Naive thymus-derived CD4-positive, alpha-beta T cell (primary cell): ENCODE results near the gene PRAMEF8. TPM values are rescaled to one million over a fixed set of nuclear protein-coding genes. Genes with fewer than 3 reads are reported as not detected.
"Not testable (repeated sequence)": the region's sequence is repeated elsewhere in the genome, so short reads cannot be mapped to it uniquely, and the experiment has no call there.

Source experiments
- ATAC-seq: fragments of 150-1000 bp; cut with Tn5 transposase; 2 replicates; pipeline ENCODE4 v1.10.0; 2021; ENCODE audit warnings: mild to moderate bottlenecking, moderate library complexity
- CTCF ChIA-PET: fragments of 350-600 bp; sonication (Branson Sonifier 250); formaldehyde crosslinking; loops from one replicate; lab custom pipeline; 2021; ENCODE audit warnings: antibody characterized with exemption; lab: Charles Lee
- POLR2A ChIA-PET: fragments of 350-600 bp; sonication (Branson Sonifier 250); formaldehyde crosslinking; loops from one replicate; lab custom pipeline; 2021; ENCODE audit warnings: antibody characterized with exemption, inconsistent platforms; lab: Charles Lee
- DNase-seq, 9 donors: peaks; one replicate each; pipeline versions ENCODE4 v3.0.0 to v3.0.0-alpha.2; 2020 to 2022; ENCODE audit warnings: mixed read lengths in 1 of 9
- H3K27ac ChIP-seq: one replicate; pipeline ENCODE4 v1.7.0; 2013; ENCODE audit warnings: mild to moderate bottlenecking, low read depth, low read length, moderate library complexity
- H3K27me3 ChIP-seq, 2 donors: one replicate each; pipeline ENCODE4 v1.7.0; 2013; ENCODE audit warnings: low read length in 2 of 2, mild to moderate bottlenecking in 2 of 2, moderate library complexity in 2 of 2; ENCODE audit not compliant: control insufficient read depth in 2 of 2, insufficient read depth in 2 of 2
- H3K36me3 ChIP-seq, 3 experiments: 1 replicate in 2 of 3; 2 replicates in 1 of 3; pipeline ENCODE4 v1.7.0; 2013; ENCODE audit warnings: low read length in 3 of 3, mild to moderate bottlenecking in 3 of 3, moderate library complexity in 1 of 3; ENCODE audit not compliant: insufficient read depth in 3 of 3, control insufficient read depth in 2 of 3
- H3K4me1 ChIP-seq, 2 donors: one replicate each; pipeline ENCODE4 v1.7.0; 2013; ENCODE audit warnings: low read length in 2 of 2, mild to moderate bottlenecking in 2 of 2, moderate library complexity in 1 of 2; ENCODE audit not compliant: control insufficient read depth in 2 of 2, insufficient read depth in 2 of 2
- H3K4me3 ChIP-seq: 2 replicates; pipeline ENCODE4 v1.7.0; 2013; ENCODE audit warnings: mild to moderate bottlenecking, low read length
- H3K9me3 ChIP-seq, 3 experiments: 1 replicate in 2 of 3; 2 replicates in 1 of 3; pipeline ENCODE4 v1.7.0; 2013; ENCODE audit warnings: low read length in 3 of 3; ENCODE audit not compliant: control insufficient read depth in 2 of 3
- H3K27ac Mint-ChIP-seq, 9 donors: one replicate each; pipeline ENCODE4 v1.8.0; 2020 to 2022; ENCODE audit warnings: mixed read lengths in 9 of 9, mild to moderate bottlenecking in 8 of 9, moderate library complexity in 5 of 9, inconsistent platforms in 2 of 9
- H3K27me3 Mint-ChIP-seq, 5 donors: one replicate each; pipeline ENCODE4 v1.8.0; 2021 to 2022; ENCODE audit warnings: mixed read lengths in 5 of 5, mild to moderate bottlenecking in 1 of 5
- H3K36me3 Mint-ChIP-seq, 5 donors: one replicate each; pipeline ENCODE4 v1.8.0; 2020 to 2022; ENCODE audit warnings: mixed read lengths in 5 of 5, mild to moderate bottlenecking in 3 of 5, inconsistent platforms in 1 of 5
- H3K4me1 Mint-ChIP-seq, 7 donors: one replicate each; pipeline ENCODE4 v1.8.0; 2020 to 2022; ENCODE audit warnings: mixed read lengths in 7 of 7, mild to moderate bottlenecking in 3 of 7, inconsistent platforms in 1 of 7
- H3K4me3 Mint-ChIP-seq, 10 donors: one replicate each; pipeline ENCODE4 v1.8.0; 2020 to 2022; ENCODE audit warnings: mild to moderate bottlenecking in 10 of 10, mixed read lengths in 10 of 10, moderate library complexity in 6 of 10, inconsistent platforms in 2 of 10
- H3K9me3 Mint-ChIP-seq, 11 donors: one replicate each; pipeline ENCODE4 v1.8.0; 2020 to 2022; ENCODE audit warnings: mixed read lengths in 11 of 11, mild to moderate bottlenecking in 4 of 11, inconsistent platforms in 1 of 11, moderate library complexity in 1 of 11
- intact Hi-C, 2 donors: fragments of 100-400 bp; cut with micrococcal nuclease; formaldehyde crosslinking; loops; one replicate each; pipeline ENCODE4 v1.15.1; 2023
- polyA plus RNA-seq, 2 donors: library from polyadenylated mRNA; unstranded; fragments of 300-500 nt; fragmentation: Illumina TruSeq; gene quantifications; one replicate each; pipeline ENCODE4 v1.2.3, GENCODE V29; 2021
- total RNA-seq, 6 experiments: library from RNA in 5 of 6; stranded (reverse) in 5 of 6; gene quantifications; 1 replicate in 5 of 6; 2 replicates in 1 of 6; pipeline ENCODE4 v1.2.3 and lab custom pipeline; 2021 to 2026

PRAMEF8 gene
- total and polyA plus RNA-seq, 7 experiments from 2014 or later, result not detected

DNA sequence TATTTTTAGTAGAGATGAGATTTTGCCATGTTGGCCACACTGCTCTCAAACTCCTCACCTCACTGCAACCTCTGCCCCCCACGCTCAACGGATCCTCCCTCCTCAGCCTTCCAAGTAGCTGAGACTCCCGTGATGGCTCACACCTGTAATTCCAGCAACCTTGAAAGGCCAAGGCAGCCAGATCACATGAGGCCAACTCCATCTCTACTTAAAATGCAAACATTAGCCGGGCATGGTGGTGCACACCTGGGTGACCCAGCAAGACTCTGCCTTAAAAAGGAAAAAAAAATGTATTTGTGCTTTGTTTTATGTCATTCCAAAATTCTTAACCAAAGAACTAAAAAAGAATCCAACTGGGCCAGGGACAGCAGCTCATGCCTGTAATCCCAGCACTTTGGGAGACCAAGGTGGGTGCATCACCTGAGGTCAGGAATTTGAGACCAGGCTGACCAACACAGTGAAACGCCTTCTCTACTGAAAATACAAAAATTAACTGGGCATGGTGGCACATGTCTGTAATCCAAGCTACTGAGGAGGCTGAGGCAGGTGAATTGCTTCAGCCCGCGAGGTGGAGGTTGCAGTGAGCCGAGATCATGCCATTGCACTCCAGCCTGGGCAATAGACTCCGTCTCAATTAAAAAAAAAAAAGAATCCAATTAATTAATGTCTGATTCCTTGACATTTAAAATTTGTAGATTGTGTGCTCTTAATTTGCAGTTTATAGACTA is 41.2 kb downstream of the PRAMEF8 start:
- H3K27me3 ChIP-seq, H3K4me3 ChIP-seq, DNase-seq, H3K27ac ChIP-seq, H3K4me1 ChIP-seq, H3K36me3 Mint-ChIP-seq, H3K27ac Mint-ChIP-seq, H3K4me1 Mint-ChIP-seq, POLR2A ChIA-PET, intact Hi-C loops, H3K4me3 Mint-ChIP-seq, ATAC-seq, H3K9me3 ChIP-seq, CTCF ChIA-PET, H3K9me3 Mint-ChIP-seq, H3K36me3 ChIP-seq: not testable (repeated sequence)
- H3K27me3 Mint-ChIP-seq, result peaks cover 0 to 25% (median 11%) of the 10 kb centered on the region in 5 donors

DNA sequence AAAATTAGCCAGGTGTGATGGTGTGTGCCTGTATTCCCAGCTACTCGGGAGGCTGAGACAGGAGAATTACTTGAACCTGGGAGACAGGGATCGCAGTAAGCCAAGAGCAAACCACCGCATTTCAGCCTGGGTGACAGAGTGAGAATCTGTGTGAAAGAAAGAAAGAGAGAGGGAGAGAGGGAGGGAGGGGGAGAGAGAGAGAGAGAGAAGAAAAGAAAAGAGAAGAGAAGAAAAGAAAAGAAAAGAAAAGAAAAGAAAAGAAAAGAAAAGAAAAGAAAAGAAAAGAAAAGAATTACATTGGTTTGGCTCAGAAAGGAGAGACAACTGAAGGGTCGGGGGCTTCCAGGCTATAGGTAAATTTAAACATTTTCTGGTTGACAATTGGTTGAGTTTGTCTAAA is 45.3 kb downstream of the PRAMEF8 start:
- H3K4me3 Mint-ChIP-seq, ATAC-seq, H3K4me3 ChIP-seq, H3K27me3 ChIP-seq, DNase-seq, H3K4me1 Mint-ChIP-seq, H3K4me1 ChIP-seq, intact Hi-C loops, POLR2A ChIA-PET, H3K36me3 Mint-ChIP-seq, H3K9me3 Mint-ChIP-seq, CTCF ChIA-PET, H3K27ac ChIP-seq, H3K36me3 ChIP-seq, H3K27ac Mint-ChIP-seq, H3K9me3 ChIP-seq: not testable (repeated sequence)
- peaks cover 0 to 28% (median 0%) of the 10 kb centered on the region in 5 donors for H3K27me3 Mint-ChIP-seq

DNA sequence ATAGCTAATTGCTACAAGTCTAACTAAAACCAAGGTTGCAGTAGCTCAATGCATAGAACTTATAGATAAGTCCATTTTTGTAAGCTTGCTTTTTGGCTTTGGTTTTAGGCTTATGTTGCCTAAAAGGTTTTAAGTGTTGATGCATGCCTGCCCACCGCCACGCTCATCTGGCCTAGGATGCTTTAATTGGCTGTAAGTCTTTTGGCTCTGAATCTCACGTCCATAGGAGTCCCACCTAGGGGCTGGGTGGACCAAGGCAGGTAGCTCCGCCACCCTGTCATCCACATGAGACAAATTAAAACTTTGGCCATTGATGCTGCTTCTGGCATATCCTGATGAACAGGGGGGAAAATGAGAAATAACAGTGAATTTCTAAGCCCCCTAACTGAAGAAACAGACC is 47.4 kb downstream of the PRAMEF8 start:
- H3K36me3 ChIP-seq, H3K4me3 ChIP-seq, CTCF ChIA-PET, ATAC-seq, H3K27me3 ChIP-seq, H3K9me3 Mint-ChIP-seq, H3K4me1 ChIP-seq, H3K27ac ChIP-seq, H3K36me3 Mint-ChIP-seq, H3K4me3 Mint-ChIP-seq, H3K27ac Mint-ChIP-seq, POLR2A ChIA-PET, H3K4me1 Mint-ChIP-seq, intact Hi-C loops, H3K9me3 ChIP-seq, DNase-seq: not testable (repeated sequence)
- peaks cover 0 to 25% (median 6%) of the 10 kb centered on the region in 5 donors for H3K27me3 Mint-ChIP-seq

DNA sequence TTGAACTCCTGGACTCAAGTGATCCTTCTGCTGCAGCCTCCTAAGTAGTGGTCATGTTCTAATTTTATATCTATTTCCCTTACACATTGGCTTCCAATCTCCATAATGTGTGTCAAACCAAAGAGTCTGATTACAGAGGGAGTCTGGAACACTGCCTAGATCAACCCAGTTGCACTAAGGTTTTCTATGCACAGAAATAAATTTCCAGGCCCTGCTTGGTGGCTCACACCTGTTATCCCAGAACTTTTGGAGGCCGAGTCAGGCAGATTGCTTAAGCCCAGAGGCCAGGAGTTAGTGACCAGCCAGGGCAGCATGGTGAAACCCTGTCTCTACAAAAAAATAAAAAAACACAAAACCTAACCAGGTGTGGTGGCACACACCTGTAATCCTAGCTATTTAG is 50.9 kb downstream of the PRAMEF8 start:
- CTCF ChIA-PET, result interaction anchor here (0.6 kb wide), 1 partner anchor 1542 kb away, joined by 3 read pairs; no protein-coding TSS in a partner anchor
- H3K9me3 ChIP-seq, H3K36me3 Mint-ChIP-seq, H3K9me3 Mint-ChIP-seq, ATAC-seq, H3K4me3 Mint-ChIP-seq, H3K27me3 ChIP-seq, H3K27ac ChIP-seq, H3K36me3 ChIP-seq, H3K27ac Mint-ChIP-seq, intact Hi-C loops, POLR2A ChIA-PET, H3K4me3 ChIP-seq, H3K4me1 ChIP-seq, DNase-seq, H3K4me1 Mint-ChIP-seq: not testable (repeated sequence)
- peaks cover 0 to 31% (median 10%) of the 10 kb centered on the region in 5 donors for H3K27me3 Mint-ChIP-seq

DNA sequence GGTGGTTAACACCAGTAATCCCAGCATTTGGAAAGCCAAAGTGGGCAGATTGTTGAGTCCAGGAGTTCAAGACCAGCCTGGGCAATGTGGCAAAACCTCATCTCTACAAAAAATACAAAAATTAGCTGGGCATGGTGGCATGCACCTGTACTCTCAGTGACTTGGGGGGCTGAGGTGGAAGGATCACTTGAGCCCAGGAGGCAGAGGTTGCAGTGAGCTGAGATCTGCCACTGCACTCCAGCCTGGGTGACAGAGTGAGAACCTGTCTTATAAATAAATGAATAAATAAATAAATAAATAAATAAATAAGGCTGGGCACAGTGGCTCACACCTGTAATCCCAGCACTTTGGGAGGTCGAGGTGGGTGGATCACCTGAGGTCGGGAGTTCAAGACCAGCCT is 52.9 kb downstream of the PRAMEF8 start:
- CTCF ChIA-PET, H3K4me1 Mint-ChIP-seq, intact Hi-C loops, H3K4me3 Mint-ChIP-seq, H3K9me3 ChIP-seq, DNase-seq, H3K36me3 ChIP-seq, POLR2A ChIA-PET, H3K36me3 Mint-ChIP-seq, H3K4me3 ChIP-seq, H3K27me3 ChIP-seq, H3K9me3 Mint-ChIP-seq, ATAC-seq, H3K27ac ChIP-seq, H3K4me1 ChIP-seq, H3K27ac Mint-ChIP-seq: not testable (repeated sequence)
- peaks cover 0 to 20% (median 10%) of the 10 kb centered on the region in 5 donors for H3K27me3 Mint-ChIP-seq

Other genes starting within 250 kb of the PRAMEF8 start
- not detected for gene PRAMEF27, start 228.6 kb downstream of the PRAMEF8 start, total RNA-seq
- not detected for gene PRAMEF27, start 228.6 kb downstream of the PRAMEF8 start, polyA plus RNA-seq
- gene HNRNPCL3, start 224.4 kb downstream of the PRAMEF8 start, total RNA-seq, result not detected
- gene HNRNPCL3, start 224.4 kb downstream of the PRAMEF8 start, polyA plus RNA-seq, result not detected
- not detected for gene PRAMEF25, start 214.4 kb downstream of the PRAMEF8 start, total RNA-seq
- not detected for gene PRAMEF25, start 214.4 kb downstream of the PRAMEF8 start, polyA plus RNA-seq
- gene HNRNPCL2, start 168.3 kb downstream of the PRAMEF8 start, total RNA-seq, result not detected
- not detected for gene HNRNPCL2, start 168.3 kb downstream of the PRAMEF8 start, polyA plus RNA-seq
- not detected for gene PRAMEF26, start 129.1 kb downstream of the PRAMEF8 start, total RNA-seq
- gene PRAMEF26, start 129.1 kb downstream of the PRAMEF8 start, polyA plus RNA-seq, result not detected
- gene HNRNPCL4, start 119.5 kb downstream of the PRAMEF8 start, total RNA-seq, result not detected
- gene HNRNPCL4, start 119.5 kb downstream of the PRAMEF8 start, polyA plus RNA-seq, result not detected
- not detected for gene PRAMEF9, start 113.3 kb downstream of the PRAMEF8 start, total RNA-seq
- not detected for gene PRAMEF9, start 113.3 kb downstream of the PRAMEF8 start, polyA plus RNA-seq
- gene PRAMEF13, start 83.7 kb downstream of the PRAMEF8 start, total RNA-seq, result not detected
- gene PRAMEF13, start 83.7 kb downstream of the PRAMEF8 start, polyA plus RNA-seq, result not detected
- gene PRAMEF18, start 59.0 kb downstream of the PRAMEF8 start, total RNA-seq, result not detected
- gene PRAMEF18, start 59.0 kb downstream of the PRAMEF8 start, polyA plus RNA-seq, result not detected
- not detected for gene PRAMEF5, start 30.9 kb downstream of the PRAMEF8 start, total RNA-seq
- gene PRAMEF5, start 30.9 kb downstream of the PRAMEF8 start, polyA plus RNA-seq, result not detected
- gene PRAMEF33, start 18.4 kb upstream of the PRAMEF8 start, total RNA-seq, result not detected
- gene PRAMEF33, start 18.4 kb upstream of the PRAMEF8 start, polyA plus RNA-seq, result not detected
- not detected for gene PRAMEF15, start 30.4 kb upstream of the PRAMEF8 start, total RNA-seq
- gene PRAMEF15, start 30.4 kb upstream of the PRAMEF8 start, polyA plus RNA-seq, result not detected
- not detected for gene PRAMEF14, start 62.0 kb upstream of the PRAMEF8 start, total RNA-seq
- not detected for gene PRAMEF14, start 62.0 kb upstream of the PRAMEF8 start, polyA plus RNA-seq
- not detected for gene PRAMEF19, start 86.8 kb upstream of the PRAMEF8 start, total RNA-seq
- gene PRAMEF19, start 86.8 kb upstream of the PRAMEF8 start, polyA plus RNA-seq, result not detected
- gene PRAMEF17, start 104.5 kb upstream of the PRAMEF8 start, total RNA-seq, result not detected
- gene PRAMEF17, start 104.5 kb upstream of the PRAMEF8 start, polyA plus RNA-seq, result not detected
- gene PRAMEF20, start 125.3 kb upstream of the PRAMEF8 start, total RNA-seq, result not detected
- not detected for gene PRAMEF20, start 125.3 kb upstream of the PRAMEF8 start, polyA plus RNA-seq
- gene LRRC38, start 228.9 kb upstream of the PRAMEF8 start, total RNA-seq, result not detected
- gene LRRC38, start 228.9 kb upstream of the PRAMEF8 start, polyA plus RNA-seq, result not detected